Prostate gland (tissue), 2 donors: ENCODE data around the gene IQCB1.

Experiments
- POLR2A ChIP-seq: fragments of 450-650 bp; IDR thresholded peaks from one replicate; pipeline ENCODE4 v1.6.1; 2016; ENCODE audit warnings: antibody characterized with exemption, mild to moderate bottlenecking
- POLR2AphosphoS5 ChIP-seq: sonication (generic); formaldehyde crosslinking; IDR thresholded peaks from one replicate; pipeline ENCODE4 v1.6.1; 2017; ENCODE audit warnings: antibody characterized with exemption
- TF ChIP-seq, protein P1 (sequence below), 4 experiments: fragments of 200-600 bp in 2 of 4; fragments of 450-650 bp in 2 of 4; sonication (generic) in 2 of 4; IDR thresholded peaks; 1 replicate in 3 of 4; 2 replicates in 1 of 4; pipeline ENCODE4 v1.5.1; 2016 to 2019; ENCODE audit warnings: antibody characterized with exemption in 4 of 4, mild to moderate bottlenecking in 2 of 4, moderate library complexity in 2 of 4

DNA sequence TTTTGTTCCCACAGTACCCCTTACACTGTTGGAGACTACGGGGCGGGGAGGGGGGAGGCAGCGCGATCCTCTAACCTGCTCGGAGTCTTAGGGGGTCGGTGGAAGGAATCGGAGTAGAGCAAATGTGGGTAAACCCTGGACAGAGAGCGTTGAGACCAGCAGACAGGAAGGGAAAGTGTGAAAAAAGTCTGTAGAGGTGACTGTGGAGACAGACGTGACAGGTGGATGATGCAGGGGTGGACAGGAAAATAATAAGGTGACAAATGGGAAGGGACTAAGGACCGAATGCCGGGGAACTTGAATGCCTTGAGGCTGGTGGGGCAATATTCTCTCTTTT, 573 bp upstream of the IQCB1 start:
- TF ChIP-seq, protein P1, sequence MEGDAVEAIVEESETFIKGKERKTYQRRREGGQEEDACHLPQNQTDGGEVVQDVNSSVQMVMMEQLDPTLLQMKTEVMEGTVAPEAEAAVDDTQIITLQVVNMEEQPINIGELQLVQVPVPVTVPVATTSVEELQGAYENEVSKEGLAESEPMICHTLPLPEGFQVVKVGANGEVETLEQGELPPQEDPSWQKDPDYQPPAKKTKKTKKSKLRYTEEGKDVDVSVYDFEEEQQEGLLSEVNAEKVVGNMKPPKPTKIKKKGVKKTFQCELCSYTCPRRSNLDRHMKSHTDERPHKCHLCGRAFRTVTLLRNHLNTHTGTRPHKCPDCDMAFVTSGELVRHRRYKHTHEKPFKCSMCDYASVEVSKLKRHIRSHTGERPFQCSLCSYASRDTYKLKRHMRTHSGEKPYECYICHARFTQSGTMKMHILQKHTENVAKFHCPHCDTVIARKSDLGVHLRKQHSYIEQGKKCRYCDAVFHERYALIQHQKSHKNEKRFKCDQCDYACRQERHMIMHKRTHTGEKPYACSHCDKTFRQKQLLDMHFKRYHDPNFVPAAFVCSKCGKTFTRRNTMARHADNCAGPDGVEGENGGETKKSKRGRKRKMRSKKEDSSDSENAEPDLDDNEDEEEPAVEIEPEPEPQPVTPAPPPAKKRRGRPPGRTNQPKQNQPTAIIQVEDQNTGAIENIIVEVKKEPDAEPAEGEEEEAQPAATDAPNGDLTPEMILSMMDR (IDR thresholded peaks at IDR 0.05) = no peak
- TF ChIP-seq POLR2A (no peak), POLR2AphosphoS5 (no peak)
